ENCODE results near the gene CLCN7.
A peak's percentile ranks its signal among the peaks of the same experiment; 100 is the strongest.
"Not testable (repeated sequence)": the region's sequence is repeated elsewhere in the genome, so short reads cannot be mapped to it uniquely, and the experiment has no call there.

The CLCN7 gene

DNA sequence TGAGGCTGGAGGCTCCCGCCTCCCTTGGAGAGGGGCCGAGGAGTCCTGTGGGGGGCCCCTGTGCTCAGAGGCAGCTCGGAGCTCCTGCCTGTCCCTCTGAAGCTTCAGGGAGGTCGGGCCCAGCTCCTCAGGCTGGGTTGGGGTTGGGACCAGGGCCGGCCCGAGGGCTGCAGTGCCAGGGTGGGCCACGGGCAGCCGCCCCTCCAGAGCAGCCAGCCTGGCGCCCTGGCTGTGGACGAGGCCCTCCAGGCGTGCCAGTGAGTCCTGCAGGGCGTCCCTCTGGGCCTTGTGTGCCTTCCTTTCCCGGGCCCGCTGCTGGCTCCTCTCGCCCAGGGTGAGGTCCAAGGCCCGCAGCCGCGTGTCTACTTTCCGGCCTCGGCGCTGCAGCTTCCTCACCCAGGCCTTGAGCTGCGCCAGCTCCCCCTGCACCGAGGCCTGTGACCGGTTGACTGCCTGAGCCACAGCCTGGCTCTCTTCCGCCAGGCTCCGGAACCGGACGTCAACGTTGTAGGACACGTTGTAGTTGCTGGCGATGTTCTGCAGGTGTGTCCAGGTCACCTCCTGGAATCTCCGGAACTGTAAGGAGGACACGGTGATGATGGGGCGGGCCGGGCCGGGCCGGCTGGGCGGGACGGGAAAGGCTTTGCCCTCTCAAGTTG is 12.7 kb upstream of the CLCN7 start:
- no peak for DNase-seq (ENCODE audit: low spot score)

DNA sequence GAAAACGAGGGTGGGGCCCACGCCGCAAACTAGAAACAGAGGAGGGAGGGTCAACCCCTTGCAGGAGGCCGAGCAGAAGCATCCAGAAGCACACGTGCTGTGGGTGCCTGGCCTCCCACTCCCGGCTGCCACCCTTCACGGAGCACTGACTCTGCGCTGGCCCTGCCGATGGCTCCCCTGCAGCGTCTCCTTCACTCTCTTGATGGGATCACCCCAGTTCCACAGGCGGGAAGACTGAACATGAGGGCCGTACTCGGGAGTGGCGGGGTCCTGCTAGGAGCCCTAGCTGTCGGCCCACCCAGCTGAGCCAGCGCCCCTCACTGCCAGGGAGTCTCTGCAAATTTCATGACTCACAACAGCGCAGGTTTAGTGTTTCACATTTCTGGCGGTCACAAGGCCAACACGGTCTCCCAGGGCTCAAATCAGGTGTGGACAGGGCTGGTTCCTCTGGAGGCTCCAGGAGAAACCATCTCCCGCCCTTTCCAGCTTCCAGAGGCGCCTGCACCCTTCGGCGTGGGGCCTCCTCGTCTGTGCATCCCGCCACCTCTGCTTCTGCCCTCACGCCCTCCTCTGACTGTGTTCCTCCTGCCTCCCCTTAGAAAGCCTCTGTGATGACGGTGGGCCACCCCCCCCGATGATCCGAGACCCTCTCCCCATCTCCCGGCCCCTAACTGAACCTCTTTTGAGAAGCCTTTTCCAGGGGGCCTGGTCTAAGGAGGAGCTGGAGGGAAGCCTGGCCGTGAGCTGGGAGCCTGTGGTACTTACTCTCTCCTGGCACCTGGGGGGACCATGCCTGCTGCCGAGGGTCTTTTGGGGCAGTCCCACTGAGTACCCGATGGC is 11.9 kb upstream of the CLCN7 start:
- DNase-seq (ENCODE audit: low spot score) = no peak

DNA sequence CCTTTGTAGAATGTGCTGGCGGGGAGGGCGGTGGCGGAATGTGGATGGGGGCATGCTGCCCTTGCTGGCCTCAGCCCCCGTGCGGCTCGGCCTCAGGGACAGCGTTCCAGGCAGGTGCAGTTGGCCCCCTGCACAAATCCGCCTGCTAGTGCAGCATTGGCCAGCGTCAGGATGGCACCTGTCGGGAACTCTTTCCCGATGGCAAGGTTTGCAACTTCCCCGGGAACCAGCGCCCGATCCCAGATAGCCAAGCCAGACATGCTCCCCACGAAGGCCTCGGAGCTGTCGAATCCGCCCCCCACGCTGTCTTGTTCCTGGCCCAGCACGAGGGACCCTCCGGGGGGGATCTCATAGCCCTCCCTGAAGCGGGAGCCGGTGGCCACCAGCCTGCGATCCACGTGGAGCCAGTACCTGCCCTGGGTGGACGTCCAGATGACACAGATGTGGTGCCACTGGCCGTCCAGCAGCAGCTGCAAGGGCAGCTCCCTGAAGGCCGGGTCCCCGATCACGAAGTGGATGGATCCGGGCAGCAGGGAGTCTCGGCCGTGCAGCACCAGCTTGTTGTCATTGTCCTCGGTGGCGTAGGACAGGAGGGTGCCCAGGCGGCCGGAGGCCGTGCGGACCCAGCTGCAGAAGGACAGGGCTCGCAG is 11.1 kb upstream of the CLCN7 start:
- no peak for DNase-seq (ENCODE audit: low spot score)

DNA sequence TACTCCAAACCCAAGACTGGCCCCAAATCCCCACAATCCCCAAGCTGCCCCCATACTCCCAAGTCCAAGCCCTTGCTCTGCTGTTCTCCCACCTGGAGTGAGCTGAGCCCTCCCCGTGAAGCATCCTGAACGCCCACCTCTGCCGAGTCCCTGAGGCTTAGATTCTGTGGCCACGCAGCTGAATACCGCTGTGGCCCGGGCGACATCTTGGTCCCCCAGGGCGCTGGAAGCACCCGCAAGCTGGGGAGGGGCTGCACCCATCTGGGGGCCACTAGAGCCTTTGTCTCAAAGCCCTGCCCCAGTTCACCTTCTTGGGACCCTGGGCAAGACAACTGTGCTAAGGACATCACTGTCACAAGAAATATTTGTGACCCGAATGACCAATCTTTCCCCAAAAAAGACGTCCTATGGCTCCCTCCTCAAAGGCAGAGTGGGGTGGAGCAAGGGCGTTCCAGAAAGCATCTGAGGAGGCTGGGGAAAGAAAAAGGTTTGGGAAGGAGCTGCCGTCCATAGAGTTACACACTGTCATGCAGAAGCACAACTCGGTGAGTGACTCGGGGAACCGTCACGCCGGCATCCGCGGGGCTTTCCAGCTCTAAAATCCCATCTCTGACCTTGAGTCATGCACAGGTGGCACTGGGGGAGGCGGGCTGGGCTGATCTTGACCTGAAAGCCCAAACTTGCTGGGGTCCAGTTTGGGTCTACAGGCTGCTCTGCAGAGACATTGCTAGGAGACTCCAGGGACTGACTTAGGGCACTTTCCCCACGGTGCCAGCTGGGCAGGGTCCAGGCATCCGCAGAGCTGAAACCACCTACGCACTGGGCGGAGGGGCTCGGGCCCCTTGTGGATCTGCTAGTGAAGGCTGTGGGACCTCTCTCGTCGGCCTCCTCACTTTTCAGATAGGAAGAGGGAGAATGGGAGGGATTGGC is 7.3 kb upstream of the CLCN7 start:
- DNase-seq (ENCODE audit: low spot score) = no peak

DNA sequence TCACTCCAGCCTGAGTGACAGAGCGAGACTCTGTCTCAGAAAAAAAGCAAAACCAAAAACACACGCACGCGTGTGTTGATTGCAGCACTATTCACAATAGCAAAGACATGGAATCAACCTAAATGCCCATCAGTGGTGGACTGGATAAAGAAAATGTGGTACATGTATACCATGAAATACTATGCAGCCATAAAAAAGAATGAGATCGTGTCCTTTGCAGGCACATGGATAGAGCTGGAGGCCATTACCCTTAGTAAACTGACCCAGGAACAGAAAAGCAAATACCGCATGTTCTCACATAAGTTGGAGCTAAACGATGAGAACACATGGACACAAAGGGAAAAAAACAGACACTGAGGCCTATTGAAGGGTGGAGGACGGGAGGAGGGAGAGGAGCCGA is 4.1 kb upstream of the CLCN7 start:
- DNase-seq (ENCODE audit: low spot score) = not testable (repeated sequence)

DNA sequence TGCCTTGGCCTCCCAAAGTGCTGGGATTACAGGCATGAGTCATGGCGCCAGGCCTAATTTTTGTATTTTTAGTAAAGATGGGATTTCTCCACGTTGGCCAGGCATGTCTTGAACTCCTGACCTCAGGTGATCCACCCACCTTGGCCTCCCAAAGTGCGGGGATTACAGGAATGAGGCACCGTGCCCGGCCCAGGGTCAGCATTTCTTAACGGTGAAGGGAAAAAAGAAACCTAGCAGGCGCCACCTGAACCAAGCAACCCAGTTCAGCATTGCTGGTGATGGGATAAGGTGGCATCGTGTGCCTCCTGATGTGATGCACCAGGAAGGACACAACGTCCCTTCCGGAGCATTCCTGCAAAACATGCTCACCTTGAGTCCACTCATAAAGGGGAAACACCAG is 2.2 kb upstream of the CLCN7 start:
- no peak for DNase-seq (ENCODE audit: low spot score)

DNA sequence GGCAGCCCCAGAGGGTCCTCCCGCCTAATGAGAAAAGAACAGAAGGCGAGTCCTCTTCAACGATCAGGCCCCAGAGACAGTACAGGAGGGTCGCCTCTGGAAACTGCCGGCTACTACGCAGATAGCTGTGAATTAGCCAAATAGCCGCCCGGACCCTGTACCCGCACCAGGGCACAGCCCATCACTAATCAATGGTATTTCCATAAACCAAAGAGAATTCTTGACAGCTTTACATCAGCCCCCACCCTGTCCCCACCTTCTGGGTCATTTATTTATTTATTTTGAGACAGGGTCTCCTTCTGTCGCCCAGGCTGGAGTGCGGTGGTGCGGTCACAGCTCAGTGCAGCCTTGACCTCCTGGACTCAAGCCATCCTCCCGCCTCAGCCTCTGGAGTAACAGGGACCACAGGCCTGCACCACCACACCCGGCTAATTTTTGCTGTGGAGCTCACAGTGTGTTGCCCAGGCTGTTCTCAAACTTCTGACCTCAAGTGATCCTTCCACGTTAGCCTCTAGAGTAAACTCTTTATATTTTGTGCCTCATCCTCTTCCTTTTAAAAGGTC is 805 bp upstream of the CLCN7 start:
- no peak for DNase-seq (ENCODE audit: low spot score)

DNA sequence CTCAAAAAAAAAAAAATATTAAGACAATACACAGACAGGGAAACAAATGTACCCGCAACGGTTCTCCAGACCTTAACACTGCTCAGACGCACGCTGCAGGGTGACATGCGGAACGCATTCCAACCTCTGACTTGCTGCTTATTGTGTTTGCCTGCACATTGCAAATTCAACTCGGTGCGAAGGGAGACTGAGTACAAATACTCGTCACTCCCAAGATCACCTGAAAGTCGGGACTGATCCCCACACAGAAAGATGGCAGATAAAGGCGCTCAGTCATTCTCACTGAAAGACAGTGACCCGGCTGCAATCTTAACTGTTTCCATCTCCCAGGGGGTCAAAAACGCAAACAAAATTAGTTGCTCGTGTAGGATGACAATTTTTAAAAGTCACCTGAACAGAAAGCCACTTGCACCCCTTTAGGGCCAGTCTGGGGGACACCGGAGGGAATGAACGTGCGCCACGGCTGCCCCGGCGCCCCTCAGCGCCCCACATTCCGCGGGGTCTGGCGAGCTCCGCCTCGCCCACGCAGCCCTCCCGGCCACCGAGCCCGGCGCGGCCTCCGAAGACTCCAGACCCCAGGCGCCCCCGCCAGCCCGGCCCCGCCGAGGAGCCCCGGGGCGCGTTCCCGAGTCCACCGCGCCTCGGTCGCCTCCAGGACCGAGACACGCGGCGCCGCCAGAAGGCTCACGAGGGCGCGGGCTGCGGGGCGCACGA is 589 bp downstream of the CLCN7 start:
- peak; percentile 23 for DNase-seq (ENCODE audit: low spot score)

DNA sequence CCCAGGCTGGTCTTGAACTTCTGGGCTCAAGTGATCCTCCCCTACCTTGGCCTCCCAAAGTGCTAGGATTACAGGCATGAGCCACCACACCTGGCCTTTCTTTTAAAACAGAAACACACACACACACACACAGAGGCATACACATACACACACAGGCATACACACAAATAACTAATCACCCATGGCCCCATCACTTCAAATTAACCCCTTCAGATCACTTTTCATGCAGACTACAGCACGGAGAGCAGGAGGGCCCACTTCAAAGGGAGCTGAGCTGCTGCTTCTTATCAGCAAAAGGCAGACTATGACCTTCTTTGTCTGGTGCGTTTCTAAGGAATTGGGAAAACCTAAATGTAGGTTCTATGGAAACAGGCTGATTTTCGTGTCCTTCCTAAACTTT is 1.9 kb downstream of the CLCN7 start:
- DNase-seq (ENCODE audit: low spot score) = no peak

DNA sequence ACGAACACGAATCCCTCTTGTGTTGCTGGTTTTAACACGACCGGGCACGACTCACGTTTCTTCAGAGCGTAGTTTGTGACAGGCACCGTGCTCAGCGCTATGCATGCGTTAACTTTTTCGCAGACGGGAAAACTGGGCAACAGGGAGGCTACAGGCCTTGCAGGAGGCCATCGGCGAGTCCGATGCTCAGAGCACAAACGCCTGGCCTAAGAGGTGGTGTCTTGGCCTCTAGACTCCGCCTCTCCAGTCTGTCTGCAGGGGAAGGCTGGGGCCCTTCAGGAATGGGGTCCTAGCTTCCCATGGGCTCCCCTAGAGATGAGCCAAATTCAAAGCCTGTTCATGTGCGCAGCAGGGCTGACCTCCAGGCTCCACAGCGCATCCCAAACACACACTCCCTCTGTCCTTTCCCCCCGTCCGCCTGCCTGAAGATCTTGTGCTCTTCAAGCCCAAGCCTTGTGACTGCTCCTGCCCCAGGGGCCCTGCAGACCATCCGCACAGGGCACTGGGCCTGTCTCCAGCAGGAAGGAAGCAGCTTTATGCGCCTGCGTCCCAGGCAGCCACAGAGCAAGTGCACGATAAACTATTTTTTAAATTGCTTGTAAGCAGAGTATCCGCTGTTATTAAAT is 3.1 kb downstream of the CLCN7 start:
- DNase-seq (ENCODE audit: low spot score) = no peak

DNA sequence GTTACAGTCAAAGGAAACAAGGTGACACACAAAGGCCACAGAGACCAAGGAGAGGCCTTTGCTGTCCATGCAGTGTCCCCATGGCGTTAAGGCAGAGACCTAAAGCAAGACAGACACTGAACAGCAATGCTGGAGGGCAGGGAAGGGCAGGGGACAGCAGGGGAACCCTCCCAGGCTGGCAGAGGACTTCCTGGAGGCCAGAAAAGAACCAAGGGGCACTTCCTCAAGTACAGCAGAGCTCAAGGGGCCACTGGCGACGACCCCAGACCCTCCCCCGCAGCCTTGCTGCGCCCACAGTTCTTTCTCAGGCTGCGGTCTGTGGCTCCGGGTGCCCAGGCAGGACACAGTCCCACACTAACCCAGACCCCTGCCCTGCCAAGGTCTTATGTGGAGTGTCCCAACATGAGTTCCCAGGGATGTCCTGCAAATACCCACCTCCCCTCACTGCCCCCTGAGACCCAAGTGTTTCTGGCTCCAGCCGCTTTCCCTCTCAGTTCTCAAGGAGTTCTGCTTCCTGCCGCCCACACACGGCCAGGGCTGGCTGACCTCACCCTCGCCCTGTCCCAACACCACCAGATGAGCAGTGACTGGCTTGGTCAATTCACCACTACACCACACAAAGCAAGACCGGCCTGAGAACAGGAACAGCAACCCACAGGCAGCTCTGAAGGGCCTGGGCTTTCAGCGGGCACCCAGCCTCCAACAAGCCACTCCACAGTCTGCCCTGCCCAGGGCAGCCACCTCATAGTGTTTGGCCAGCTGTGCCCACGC is 4.2 kb downstream of the CLCN7 start:
- DNase-seq (ENCODE audit: low spot score) = peak; percentile 32

DNA sequence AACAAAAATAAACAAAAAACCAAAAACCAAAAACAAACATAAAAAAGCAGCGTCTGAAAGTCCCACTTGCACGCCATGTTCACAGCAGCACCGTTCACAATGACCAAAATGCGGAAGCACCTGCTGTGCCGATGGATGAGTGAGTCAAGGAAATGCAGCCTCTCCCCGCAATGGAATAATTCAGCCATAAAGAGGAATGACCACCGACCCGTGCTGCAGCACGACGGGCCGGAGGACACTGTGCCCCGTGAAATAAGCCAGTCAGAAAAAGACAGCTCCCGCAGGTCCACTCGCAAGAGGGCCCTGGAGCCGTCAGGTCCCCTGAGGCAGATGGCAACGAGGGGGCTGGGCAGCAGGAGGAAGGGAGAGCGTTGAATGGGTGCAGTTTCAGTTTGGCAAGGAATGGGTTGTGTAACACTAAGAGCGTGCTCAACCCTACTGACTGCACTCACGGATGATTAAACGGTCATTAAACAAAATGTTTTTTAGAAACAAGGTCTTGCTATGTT is 5.1 kb downstream of the CLCN7 start:
- no peak for DNase-seq (ENCODE audit: low spot score)

DNA sequence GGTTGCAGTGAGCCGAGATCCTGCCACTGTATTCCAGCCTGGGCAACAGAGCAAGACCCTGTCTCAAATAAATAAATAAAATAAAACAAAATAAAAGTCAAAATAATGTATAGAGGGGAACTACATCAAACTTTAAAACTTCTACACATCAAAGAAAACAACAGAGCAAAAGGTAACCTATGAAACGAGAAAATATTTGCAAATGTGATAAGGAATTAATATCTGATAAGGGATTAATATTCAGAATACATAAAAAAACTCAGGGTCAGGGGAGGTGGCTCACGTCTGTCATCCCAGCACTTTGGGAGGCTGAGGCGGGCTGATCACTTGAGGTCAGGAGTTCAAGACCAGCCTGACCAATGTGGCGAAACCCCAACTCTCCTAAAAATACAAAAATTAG is 5.7 kb downstream of the CLCN7 start:
- not testable (repeated sequence) for DNase-seq (ENCODE audit: low spot score)

DNA sequence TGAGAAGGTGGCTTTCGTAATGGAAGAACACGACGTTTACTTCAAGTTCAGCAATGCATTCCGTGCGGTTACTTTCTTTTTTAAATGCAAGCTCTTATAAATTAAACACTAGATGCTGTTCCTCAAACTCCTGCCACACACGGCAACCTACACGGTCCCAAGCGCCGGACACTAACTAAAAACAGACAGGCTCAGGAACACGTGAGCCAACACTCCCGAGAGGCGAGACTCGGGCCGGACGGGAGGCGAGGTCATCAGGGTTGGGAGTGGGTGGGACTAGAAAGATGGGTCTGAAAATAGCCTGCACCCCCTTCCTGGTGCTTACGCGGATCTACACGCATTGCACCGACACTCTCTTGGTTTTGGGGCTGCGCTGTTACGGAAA is 6.4 kb downstream of the CLCN7 start:
- no peak for DNase-seq (ENCODE audit: low spot score)

DNA sequence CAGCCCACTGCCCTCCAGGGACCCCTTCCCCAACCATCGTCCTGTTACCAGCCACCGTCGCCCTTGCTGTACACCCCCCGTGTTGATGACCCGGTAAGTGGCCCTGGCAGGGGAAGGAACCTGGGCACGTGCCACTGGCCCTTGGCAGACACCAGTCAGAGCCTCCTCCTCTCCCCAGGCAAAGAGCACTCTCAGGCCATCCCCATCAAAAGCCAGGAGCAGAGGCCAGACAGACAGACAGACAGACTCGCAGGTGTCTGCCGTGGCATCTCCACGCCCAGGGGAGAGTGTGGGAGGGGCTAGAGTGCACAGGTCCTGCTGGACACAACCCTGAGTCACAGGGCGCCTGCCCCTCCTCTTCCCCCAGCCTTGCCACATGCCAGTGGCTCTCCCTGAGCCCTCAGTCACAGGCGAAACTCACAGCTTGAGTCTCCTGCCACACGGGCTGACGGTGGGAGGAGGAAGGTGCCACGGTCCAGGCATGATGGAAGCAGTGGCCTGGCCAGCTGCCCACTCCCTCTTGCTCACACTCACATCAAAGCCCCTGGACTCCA is 7.8 kb downstream of the CLCN7 start:
- no peak for DNase-seq (ENCODE audit: low spot score)

DNA sequence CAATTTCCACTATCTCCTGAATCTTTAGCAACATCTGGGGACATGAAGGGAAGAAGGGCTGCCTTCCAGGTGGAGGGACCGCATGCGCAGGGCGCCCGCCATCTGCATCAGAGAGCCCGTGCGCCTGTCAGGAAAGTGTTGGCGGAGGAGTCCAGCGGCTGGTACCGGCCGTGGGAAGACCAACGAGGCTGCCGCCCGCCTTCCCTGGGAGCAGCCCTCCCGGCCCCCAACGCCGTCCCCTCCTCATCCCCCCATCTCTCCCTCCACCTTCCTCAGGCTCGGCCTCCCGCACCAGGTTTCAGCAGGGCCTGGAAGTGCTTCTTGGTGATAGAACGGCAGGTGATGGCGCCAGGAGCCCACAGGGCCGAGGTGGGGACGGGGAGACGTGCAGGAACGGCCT is 8.8 kb downstream of the CLCN7 start:
- DNase-seq (ENCODE audit: low spot score) = no peak

DNA sequence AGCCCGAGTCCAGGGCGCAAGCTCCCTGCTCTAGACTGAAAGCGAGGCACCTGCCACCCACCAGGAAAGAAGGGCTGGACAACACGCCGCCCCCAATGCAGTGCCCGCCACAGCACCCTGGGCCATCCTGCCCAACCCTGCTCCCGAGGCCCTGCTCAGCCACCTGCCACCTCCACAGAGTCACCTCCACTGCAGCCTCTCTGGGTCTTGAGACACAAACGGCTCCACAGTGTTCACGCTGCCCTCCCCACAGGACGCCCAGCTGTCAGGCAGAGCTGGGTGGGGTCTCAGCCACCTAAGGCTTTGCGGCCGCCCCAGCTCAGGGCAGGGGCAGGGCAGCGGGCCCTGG is 9.3 kb downstream of the CLCN7 start:
- DNase-seq (ENCODE audit: low spot score) = no peak

DNA sequence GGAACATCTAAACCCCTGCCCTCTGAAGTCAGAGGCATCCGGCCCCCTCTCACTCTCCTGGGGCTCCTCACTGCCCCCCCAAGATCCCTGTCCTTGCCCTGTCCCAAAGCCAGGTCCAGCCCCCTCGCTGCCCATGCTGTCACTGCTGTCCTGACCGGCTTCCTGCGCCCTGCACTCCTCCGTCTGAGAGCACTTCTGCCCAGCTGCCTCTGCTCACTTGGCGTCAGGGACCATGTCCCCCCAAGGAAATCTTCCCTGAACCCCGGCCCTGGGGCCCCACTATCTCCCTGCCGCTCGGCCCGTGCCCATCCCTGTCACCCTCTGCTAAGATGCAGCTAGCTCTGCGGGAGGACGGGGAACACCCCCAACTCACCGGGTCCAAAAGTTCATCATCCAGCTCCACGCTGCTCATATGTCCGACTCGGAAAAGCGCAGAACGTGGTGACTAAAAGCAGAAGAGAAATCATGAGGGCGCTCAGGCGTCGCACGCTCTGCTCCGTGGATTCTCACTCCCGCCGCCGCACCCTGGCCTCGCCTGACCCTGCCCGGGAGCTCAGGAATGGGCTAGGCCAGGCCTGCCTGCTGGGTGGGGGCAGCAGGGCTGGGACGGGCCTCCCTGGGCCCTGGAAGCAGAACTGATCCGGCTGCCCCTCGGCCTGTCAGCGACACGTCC is 9.8 kb downstream of the CLCN7 start:
- no peak for DNase-seq (ENCODE audit: low spot score)
